Endometrial microvascular endothelial cells (primary cell): Measurements from ENCODE around the gene PAX2. TPM values are rescaled to one million over a fixed set of nuclear protein-coding genes. Genes with fewer than 3 reads are reported as not detected.

Experiments
- in situ Hi-C: cut with HindIII; loops from 2 replicates; pipeline ENCODE4 v1.10.0; 2017; ENCODE audit warnings: low sequenced_read_pairs, low pct_unique_long_range_greater_than_20kb; ENCODE audit errors: inconsistent ontology term
- total RNA-seq: library from RNA; depleted of rRNA; stranded (reverse); fragments of >200 nt; gene quantifications from one replicate; pipeline ENCODE4 v1.2.3, GENCODE V29; 2015; ENCODE audit errors: inconsistent ontology term

The PAX2 gene
- total RNA-seq, 1 donor from 2014 or later: not detected

GRCh38 chr10:100776671-100777070, 31.3 kb downstream of the PAX2 start:
- in situ Hi-C loops: no loop called here

GRCh38 chr10:100779329-100779728, 33.9 kb downstream of the PAX2 start:
- in situ Hi-C loops: no loop called here

GRCh38 chr10:100780324-100780723, 34.9 kb downstream of the PAX2 start:
- in situ Hi-C loops: no loop called here

GRCh38 chr10:100781145-100781665, 35.8 kb downstream of the PAX2 start:
- in situ Hi-C loops: no loop called here

GRCh38 chr10:100782461-100783244, 37.3 kb downstream of the PAX2 start:
- in situ Hi-C loops: no loop called here

GRCh38 chr10:100784126-100784525, 38.7 kb downstream of the PAX2 start:
- in situ Hi-C loops: no loop called here

GRCh38 chr10:100786591-100786990, 41.2 kb downstream of the PAX2 start:
- in situ Hi-C loops: no loop called here

GRCh38 chr10:100788002-100788903, 42.9 kb downstream of the PAX2 start:
- in situ Hi-C loops: no loop called here

GRCh38 chr10:100790761-100791208, 45.4 kb downstream of the PAX2 start:
- in situ Hi-C loops: no loop called here

GRCh38 chr10:100791369-100792058, 46.1 kb downstream of the PAX2 start:
- in situ Hi-C loops: no loop called here

- in situ Hi-C loops: no loop called here
Measured at GRCh38 chr10:100792574-100792973, 47.2 kb downstream of the PAX2 start.

GRCh38 chr10:100793055-100793454, 47.7 kb downstream of the PAX2 start:
- in situ Hi-C loops: no loop called here

- in situ Hi-C loops: no loop called here
Measured at GRCh38 chr10:100799881-100800280, 54.5 kb downstream of the PAX2 start.

GRCh38 chr10:100800931-100801330, 55.5 kb downstream of the PAX2 start:
- in situ Hi-C loops: no loop called here

- in situ Hi-C loops: no loop called here
Measured at GRCh38 chr10:100802196-100802595, 56.8 kb downstream of the PAX2 start.

GRCh38 chr10:100802607-100803006, 57.2 kb downstream of the PAX2 start:
- in situ Hi-C loops: no loop called here

GRCh38 chr10:100803492-100803891, 58.1 kb downstream of the PAX2 start:
- in situ Hi-C loops: no loop called here

- in situ Hi-C loops: no loop called here
Measured at GRCh38 chr10:100803908-100804307, 58.5 kb downstream of the PAX2 start.
